Left colon (tissue), 2 donors: ENCODE measurements around the gene RRBP1. TPM values are rescaled to one million over a fixed set of nuclear protein-coding genes. Genes with fewer than 3 reads are reported as not detected.

Experiments used
- ATAC-seq: fragments of 200-7000 bp; cut with Tn5 transposase; one replicate; pipeline ENCODE4 v1.9.1; 2020; ENCODE audit warnings: mild to moderate bottlenecking, moderate library complexity
- DNase-seq, 2 donors: peaks; one replicate each; pipeline ENCODE4 v3.0.0-alpha.2; 2020
- intact Hi-C, 2 donors: fragments of 100-400 bp; cut with DNase I in 1 of 2; cut with micrococcal nuclease in 1 of 2; formaldehyde crosslinking; loops; one replicate each; pipeline versions ENCODE4 v1.11.2 to v1.14.0; 2022; cut with DNase I, micrococcal nuclease
- total RNA-seq, 2 donors: library from RNA; stranded (reverse); fragmentation: NEBNext Ultra II Directional; extraction: Animal tissue kit (Norgen Biotek cat#: 25700); gene quantifications; one replicate each; pipeline ENCODE4 v1.2.1, GENCODE V29; 2021
- donor health status: DM: no; HTN: no; CAD: no.
- donor health status: DM: yes; HTN: yes; CAD: no.

The RRBP1 gene
- total RNA-seq, 2 donors from 2014 or later = 357 to 460 TPM

DNA sequence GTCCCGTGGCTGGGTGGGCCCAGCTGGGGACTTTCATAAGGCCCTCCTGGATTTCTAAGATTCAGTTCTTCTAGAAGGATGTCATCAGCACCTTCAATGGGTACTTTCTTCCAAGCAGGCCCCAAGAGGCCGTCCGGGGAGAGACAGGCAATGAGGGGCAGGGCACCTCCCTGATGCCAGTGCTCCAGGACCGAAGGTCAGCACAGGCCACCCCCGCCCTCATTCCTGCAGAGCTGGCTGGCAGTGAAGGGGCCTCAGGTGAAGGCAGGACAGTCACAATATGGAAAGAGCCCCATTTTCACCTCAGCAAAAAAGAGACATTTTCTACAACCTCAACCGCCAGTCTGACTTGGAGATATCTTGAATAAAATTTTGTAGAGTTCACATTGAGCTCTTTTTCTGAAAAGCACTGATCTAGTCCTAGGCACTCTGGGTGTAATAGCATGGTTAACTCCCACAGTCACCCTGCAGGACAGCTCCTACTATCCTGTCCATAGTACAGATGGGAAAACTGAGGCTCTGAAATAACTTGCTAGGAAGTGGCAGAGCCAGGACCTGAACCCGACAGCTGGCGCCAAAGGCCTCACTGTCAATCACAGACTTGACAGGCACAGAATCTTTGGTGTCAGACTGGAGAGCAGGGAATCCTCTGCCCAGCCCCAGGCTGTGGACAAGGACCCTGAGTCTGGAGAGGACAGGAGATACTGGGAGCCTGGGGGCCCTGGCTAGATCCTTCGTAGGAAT, 50.3 kb downstream of the RRBP1 start:
- DNase-seq = no peak
- intact Hi-C loops = no loop called here
- peak; percentile 66 for ATAC-seq

DNA sequence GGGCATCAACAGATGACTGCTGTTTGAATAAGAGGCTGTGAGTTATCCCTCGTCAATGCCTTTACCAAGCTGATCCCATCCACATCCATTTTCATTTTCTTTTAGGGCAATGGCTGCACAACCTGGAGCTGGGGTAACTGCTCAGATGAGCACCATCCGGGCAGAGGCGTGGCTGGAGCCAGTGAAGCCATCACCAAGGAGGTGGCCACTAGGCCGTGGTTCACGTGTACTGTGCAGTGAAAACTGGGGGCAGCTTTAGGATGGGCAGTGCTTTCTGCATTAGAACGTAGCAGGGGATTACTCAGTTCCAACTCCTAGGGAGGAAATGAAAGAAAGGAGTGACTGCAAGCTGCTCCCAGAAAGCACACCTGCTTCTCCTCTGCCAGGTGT, 51.2 kb downstream of the RRBP1 start:
- DNase-seq = no peak
- intact Hi-C loops = no loop called here
- no peak for ATAC-seq

DNA sequence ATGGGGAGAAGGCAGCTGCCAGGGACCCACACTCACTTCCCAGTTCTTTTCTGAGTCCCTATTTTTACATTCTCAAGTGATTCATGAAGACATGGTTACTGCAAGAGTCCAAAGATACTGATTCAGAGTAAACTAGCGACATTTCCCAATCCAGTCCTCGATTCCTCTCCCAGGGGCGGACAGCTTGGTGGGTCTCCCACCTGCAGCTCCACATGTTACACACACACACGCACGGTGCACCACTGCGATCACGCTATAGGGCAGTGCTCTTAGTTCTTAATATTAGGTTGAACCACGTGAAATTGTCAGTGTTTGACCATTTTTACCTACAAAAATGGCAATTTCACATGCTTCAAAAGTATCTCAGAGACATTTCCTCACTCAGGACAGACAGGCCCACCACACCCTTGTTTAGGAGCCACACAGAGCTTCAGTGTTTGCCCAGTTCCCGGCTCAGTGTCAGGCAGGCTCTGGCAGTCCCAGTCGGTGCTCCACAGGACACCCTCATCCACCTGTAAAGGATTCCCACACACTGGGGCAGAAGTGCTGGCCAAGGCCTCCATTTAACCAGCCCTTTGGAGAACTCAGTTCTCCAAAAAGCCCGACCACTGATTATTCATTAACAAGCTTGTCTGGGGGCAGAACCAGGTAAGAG, 51.8 kb downstream of the RRBP1 start:
- no peak for DNase-seq
- no peak for ATAC-seq
- intact Hi-C loops = no loop called here

DNA sequence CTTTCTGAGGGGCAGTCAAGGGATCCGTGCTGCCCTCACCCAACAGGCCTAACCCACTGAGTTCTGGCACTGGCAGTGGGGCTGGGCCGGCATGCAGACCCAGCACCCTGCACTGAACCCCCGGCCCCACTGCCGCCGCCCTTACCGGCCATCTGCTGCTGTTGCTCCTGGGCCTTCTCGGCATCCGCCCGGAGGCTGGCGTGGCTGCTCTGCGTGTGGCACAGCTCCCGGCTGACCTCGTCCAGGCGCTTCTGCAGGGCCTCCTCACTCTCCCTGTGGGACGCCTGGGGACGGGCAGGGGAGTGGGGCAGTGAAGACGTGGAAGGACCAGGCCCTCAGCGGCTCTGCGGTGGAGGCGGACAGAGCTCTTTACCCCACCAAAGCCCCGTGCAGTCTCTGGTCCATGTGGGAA, 52.4 kb downstream of the RRBP1 start:
- ATAC-seq (no peak), DNase-seq (no peak)
- intact Hi-C loops = no loop called here

DNA sequence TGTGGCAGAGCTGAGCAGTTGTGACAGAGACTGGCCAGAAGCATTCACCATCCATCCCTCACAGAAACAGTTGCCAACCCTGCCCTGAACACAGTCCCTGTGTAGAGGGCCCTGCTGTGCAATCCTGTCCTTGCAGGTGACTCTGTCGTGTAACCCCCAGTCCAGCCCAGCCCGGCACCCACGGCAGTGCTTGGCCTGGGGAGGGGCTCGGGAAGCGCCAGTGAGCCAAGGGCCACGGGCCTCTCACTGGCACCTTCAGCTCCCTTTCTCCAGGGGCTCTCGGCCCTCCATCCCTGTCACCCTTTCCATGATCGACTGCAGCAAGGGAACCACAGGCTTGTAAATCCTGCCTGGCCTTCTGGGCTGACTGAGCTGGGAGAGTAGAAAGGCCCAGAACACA, 53.0 kb downstream of the RRBP1 start:
- no peak for ATAC-seq
- DNase-seq = no peak
- intact Hi-C loops = no loop called here

DNA sequence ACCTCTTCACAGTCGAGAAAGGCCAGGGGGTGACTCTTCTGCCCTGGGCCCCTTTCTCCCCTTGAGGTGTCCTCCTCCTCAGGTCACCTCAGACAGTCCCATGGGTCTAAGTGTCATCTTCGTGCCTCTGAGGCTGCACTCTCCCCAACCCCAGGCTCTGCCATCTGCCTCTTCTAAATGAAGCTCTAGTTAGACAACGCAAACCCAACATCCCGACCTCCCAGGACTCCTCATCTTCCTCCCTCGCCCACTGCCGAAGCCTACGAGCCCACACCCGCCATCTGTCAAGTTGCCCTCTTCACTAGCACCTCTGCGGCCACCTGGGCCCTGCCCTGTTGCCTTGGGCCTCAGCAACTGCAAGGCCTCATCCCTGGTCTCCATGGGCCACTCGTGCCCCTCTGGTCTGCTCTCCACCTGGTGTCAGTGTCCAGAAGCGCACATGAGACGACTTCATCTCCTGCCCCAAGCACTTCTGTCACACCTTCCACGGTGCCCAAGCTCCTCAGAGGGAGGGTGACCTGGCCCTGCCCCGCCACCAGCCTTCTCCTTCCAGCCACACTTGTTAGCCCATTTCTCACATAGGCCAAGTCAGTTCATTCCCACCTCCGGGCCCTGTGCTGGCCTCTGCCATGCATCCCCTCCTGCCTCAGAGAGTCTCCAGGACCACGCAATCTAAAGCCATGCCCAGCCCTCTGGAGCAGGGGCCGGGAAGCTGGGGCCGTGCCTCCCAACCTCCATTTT, 53.8 kb downstream of the RRBP1 start:
- ATAC-seq = no peak
- intact Hi-C loops = no loop called here
- DNase-seq = no peak

DNA sequence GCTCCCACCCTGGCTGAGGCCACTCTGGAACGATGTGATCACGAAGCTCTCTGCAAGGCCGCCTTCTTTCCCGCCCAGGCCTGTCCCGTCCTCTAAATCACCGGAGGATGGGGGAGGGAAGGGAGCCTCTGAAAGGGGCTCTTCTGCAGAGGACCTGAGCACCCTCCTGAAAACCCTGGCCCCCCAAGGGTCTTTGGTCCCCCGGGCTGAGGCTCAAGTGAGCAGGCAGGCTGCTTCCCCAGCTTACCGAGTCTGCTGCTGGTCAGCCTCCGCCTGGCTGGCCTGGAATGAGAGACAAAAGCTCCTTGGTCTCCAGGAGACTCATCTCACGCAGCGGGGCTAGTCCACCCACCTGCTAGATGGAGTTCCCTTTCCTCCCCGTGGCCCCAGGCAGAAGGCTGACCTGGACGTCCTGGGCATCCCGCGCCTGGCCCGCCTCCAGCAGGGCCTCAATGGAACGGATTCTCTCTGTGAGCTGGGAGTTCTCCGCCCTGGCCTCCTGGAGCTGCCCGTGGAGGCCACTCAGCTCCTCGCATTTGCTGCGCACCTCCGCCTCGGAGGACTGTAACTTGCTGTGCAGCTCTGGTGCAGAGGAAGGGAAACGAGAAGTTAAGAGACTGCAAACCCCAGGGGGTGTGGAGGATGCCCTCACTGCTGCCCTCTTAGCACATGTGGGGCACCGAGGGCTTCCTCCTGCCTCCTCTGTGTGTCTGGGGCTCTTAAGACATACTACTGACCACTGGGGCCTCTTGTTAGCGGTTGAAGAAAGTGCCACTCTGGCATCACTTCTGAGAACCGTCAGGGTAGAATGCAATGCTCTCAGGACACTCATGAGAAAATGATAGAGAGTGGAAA, 54.7 kb downstream of the RRBP1 start:
- DNase-seq = no peak
- intact Hi-C loops = no loop called here
- no peak for ATAC-seq

DNA sequence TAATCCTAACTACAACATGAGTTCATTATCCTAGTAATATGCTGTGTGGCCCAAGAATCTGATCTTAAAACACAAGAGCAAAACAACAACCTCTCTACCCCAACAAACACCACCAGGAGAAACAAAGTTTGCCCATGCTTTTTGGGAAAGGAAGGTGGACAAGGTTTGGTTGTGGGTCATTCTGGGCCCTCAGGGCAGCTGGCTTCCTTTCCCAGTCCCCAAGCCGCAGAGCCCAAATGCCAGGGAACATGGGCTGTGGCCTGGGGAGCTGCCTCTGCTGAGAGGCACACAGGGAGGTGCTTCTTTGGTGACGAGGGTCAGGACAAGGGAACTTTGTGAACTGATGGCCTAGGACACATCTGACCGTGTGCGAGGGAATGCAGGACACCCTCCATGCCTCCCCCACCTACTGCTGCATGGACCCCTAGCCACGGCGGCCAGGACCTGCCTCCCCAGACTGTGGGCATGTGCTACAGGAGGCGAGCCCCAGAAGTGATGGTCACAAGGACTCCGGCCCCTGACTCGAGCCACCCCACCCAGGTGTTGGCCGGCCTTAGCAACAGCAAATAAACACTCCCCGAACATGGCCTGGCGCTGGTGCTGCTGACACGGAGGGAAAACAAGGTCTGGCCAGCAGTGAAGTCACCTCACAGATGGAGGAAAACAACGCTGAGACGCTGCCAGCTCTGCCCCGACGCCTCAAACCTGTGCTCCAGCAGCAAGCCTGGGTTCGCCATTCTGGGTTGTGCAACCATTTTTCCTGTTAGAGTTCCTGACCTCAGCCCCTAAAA, 55.6 kb downstream of the RRBP1 start:
- intact Hi-C loops = no loop called here
- ATAC-seq = peak; percentile 60
- DNase-seq = peak in 1 of 2 donors; percentile 41

DNA sequence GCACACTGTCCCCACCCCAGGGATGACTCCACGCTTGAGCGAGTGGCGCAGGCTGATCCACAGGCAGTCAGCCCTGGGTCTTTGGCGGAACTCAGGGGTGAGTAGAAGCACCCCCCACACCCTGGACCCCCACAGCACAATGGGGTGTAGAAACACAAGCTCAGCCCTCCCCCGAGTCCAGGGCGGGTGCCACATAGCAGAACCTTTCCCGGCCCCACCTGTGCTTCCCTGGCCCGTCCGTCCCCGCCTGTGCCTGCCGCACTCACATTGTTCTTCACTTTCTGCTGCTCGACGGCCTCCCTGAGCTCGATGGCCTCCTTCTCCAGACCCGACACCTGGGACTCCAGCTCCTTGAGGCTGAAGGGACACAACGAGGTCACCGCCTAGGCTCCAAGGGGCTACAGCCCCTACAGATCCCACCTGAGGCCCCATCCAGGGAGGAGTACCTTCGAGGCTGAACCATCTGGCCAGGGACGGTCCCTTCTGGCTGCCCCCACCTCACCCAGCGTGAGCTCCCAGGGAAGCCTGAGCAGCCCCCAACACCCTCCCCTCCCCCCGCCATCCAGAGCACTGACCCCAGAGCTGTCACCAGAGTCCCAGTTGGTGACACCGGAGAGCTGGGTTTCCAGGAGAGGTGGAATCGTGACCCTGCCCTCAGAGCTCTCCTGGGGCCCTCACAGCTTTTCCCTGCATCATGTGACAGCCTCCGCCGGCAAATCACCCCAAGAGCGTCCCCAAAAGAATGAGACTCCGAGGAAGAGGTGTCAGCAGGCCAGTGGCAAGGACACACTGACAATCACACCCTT, 56.6 kb downstream of the RRBP1 start:
- intact Hi-C loops = no loop called here
- peak in 1 of 2 donors; percentile 21 for DNase-seq
- no peak for ATAC-seq

DNA sequence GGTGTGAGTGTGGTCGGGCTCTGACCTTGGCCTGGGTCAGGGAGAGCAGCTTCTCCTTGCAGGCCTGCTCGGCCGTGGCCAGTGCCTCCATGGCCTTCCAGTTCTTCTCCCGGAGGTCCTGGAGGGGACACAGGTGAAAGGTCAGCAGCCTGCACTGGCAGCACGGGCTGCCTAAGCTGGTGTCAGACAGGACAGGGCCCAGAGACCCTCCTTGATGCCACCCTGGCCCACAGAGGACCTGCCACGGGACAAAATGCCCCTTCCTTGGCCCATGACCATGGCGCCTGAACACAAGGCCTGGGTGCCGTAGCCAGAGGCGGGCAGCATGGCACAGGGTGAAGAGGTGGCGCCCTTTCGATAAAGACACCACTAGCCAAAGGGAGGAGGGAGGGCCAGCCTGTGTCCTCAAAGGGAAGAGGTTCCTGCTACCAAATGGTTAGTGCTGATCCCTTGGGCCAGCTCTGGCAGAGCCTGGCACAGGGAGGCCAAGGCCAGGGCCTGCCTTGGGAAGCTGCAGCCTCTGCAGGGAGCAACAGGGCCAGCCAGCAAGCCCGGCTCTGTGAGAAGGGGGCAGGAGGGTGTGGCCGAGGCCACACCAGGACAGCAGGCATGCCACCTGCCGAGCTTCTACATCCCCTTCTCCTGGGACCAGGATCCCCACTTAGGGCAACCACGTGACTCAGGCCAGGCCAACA, 57.3 kb downstream of the RRBP1 start:
- DNase-seq (peak; percentile 3 to 22), ATAC-seq (no peak)
- intact Hi-C loops = no loop called here

DNA sequence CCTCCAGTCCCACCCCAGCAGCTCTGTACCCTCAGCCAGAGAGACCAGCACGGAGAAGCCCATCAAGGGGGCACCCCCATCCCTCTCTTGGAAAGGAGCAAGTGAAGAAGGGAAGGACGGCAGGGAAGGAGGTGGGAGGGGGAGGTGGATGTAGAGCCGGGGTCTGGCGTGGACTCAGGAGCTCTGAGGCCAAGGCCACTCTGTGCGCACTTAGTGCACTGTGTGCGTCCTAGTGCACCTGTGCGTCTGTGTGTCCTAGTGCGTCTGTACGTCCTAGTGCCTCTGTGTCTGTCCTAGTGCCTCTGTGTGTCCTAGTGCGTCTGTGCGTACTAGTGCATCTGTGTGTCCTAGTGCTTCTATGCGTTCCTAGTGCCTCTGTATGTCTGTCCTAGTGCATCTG, 58.0 kb downstream of the RRBP1 start:
- DNase-seq = peak; percentile 3 to 21
- ATAC-seq = no peak
- intact Hi-C loops = no loop called here

DNA sequence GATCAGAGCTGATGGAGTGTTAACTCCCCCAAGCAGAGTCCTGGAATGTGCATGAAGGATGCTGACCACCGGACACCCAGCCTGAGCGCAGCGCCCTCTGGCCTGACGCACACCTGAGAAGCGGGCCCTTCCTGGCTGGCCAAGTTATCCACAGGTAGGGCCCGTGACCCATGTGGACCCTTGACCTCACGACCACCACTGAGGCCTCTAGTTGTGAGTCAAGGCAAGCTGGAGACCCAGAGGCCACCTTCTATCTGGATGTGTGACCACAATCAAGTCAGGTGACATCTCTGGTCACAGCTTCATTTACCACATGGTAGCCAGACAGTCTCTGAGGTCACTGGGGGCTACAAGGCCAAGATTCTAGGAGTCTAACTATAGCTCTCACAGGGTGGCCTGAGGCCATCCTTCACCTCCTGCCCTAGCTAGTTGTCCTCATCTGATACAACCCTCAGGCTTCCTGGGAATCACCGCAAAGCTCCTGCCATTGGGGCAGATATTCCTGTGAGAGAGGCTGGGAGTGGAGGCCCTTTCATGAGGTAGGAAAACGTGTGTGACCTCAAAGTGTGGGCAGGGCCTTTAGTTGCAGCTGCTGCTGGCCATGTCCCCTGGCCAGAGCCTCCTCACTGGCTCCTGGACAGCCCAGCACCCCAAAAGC, 59.1 kb downstream of the RRBP1 start:
- intact Hi-C loops = no loop called here
- DNase-seq = peak; percentile 3 to 24
- ATAC-seq = no peak

DNA sequence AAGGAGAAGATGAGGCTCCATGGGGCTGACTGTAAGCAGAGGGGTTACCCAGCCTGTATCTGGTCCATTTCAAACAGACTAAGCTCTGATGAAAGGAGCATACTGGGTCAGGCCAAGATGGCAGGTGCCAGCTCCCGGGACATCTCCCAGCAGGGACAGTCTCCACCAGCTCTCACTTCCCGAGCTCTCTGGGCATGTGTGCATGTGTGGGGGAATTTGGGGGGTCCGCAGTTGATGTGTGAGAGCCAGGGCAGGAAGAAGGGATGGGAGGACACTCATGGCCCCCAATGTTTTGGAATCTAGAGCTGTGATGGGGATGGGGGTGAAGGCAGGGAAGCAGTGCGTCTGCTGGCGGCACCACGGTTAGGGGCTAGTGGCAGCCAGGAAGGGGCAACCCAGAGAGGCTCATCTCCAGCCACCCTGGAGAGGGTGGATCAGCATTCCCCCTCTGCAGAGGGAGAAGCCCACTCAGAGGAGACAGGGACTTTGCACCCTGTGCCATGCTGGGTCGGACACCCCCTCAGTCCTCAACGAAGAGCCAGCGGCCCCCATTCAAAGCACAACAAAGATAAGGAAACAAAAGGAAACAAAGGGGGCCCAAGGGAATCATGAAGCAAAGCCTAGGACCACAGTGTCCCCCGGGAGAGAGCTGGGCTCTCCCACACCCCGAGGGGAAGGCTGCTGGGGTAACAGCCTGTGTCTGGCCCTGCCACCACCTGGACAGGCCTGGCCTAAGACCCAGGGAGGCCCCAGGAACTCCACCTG, 59.8 kb downstream of the RRBP1 start:
- intact Hi-C loops = no loop called here
- DNase-seq = peak; percentile 2 to 14
- ATAC-seq = no peak

DNA sequence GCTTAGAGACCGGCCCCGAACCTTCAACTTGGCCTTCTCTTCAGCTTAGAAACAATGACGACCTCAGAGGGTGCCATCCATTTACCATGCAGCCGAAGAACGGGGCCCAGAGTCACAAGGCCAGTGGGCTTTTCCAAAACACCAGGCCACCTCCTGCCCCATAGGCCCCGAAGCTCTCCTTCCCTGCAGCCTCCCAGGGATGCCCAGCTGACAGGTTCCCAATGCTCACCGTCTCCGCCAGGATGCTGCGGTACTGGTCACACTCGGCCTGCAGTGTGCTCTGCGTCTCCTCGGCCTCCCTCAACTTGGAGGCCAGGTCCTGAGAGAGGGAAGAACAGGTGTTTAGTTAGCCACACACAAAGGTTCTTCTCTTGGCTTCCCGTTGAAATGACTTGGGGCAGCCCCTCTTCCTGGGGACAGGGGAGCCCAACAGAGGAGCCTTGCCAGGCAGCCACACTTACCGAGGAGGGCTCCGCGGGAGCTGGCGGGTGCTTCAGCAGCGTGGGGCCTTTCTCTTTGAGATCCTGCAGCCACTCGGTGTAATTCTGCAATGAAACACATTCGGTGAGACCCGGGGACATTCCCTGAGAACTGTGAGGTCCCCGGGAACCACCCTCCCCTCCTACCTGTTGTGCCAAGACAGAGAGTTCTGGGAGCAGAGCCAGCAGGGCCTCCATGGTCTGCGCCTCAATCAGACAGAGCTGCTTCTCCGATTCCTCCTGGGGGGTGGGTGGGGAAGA, 60.6 kb downstream of the RRBP1 start:
- DNase-seq (peak; percentile 4 to 19), ATAC-seq (no peak)
- intact Hi-C loops = no loop called here
